Urinary bladder (tissue), 4 donors: ENCODE measurements around the gene ERC2. TPM values are rescaled to one million over a fixed set of nuclear protein-coding genes. Genes with fewer than 3 reads are reported as not detected.

Source experiments
- DNase-seq: peaks from one replicate; pipeline ENCODE4 v3.0.0-alpha.2; 2015; ENCODE audit errors: extremely low spot score
- H3K27ac ChIP-seq: one replicate; pipeline ENCODE4 v1.5.1; 2013; ENCODE audit warnings: low read depth, mild to moderate bottlenecking, moderate library complexity
- H3K36me3 ChIP-seq: one replicate; pipeline ENCODE4 v1.6.1; 2013; ENCODE audit warnings: mild to moderate bottlenecking, moderate library complexity; ENCODE audit not compliant: insufficient read depth
- H3K4me1 ChIP-seq: one replicate; pipeline ENCODE4 v1.6.1; 2013; ENCODE audit warnings: mild to moderate bottlenecking, moderate library complexity; ENCODE audit not compliant: insufficient read depth
- H3K4me3 ChIP-seq: one replicate; pipeline ENCODE4 v1.5.1; 2013; ENCODE audit warnings: low read depth, low read length
- WGBS: extraction: QIAGEN DNeasy Blood & Tissue Kit; methylation state at CpG from one replicate; pipeline ENCODE4 v1.1.7; 2013; 5-methylcytosine and 5-hydroxymethylcytosine counted together
- polyA plus RNA-seq: library from polyadenylated mRNA; stranded (reverse); fragments of 200-250 nt; gene quantifications from one replicate; pipeline ENCODE4 v1.2.3, GENCODE V29; 2013
- total RNA-seq: library from RNA; depleted of rRNA; stranded (reverse); fragments of >200 nt; gene quantifications from one replicate; pipeline ENCODE4 v1.2.3, GENCODE V29; 2014
- donor health status: healthy with polysubstance abuse.
- donor health status: healthy.

The ERC2 gene
- total and polyA plus RNA-seq, 2 donors = 0.49 to 3.0 TPM

DNA sequence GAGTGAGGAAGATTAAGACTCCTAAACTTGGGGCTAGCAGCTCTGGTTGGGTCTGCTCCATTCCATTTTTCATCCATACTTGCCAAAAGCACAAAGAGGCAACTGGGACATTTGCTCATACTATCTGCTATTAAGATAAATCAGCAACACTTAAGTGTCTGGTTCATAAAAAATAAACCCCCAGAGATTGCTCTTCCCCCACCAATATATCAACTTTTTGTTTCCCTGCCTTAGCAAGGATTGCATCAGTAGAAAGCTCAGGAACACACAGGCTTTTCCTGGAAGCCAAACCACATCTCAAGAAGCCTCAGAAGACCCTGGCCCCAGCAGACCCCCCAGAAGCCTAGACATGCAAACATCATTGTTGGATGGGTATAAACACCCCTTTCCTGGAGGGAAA, 748.8 kb downstream of the ERC2 start:
- no peaks in the 10 kb centered on the region for H3K4me1 ChIP-seq
- no peak for DNase-seq
- no peak overlapping the region for H3K4me3 ChIP-seq
- no peak overlapping the region for H3K27ac ChIP-seq
- no peaks in the 10 kb centered on the region for H3K36me3 ChIP-seq

DNA sequence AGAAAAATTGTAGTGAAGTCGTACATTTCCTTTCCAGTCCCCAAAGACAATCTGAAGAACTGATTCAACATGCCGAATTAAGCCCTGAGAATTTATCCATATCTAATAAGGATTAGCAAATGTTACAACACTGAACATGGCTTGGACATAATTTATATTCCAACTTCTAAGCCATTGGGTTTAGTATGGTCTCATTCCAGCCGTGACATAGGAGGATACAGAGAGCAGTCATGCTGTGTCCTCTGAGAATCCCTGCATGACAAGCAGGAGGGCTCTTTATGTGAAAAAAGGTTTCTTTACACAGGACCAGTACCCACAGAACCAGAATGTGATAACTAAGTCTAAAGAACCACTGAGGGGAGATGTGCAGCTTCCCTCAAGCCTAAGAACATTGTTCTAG, 749.3 kb downstream of the ERC2 start:
- DNase-seq = no peak
- Histone ChIP-seq H3K4me1 (no peaks in the 10 kb centered on the region), H3K4me3 (no peak overlapping the region), H3K27ac (no peak overlapping the region), H3K36me3 (no peaks in the 10 kb centered on the region)
- 66% methylated on average over 3 of the region's 3 CpGs for WGBS

DNA sequence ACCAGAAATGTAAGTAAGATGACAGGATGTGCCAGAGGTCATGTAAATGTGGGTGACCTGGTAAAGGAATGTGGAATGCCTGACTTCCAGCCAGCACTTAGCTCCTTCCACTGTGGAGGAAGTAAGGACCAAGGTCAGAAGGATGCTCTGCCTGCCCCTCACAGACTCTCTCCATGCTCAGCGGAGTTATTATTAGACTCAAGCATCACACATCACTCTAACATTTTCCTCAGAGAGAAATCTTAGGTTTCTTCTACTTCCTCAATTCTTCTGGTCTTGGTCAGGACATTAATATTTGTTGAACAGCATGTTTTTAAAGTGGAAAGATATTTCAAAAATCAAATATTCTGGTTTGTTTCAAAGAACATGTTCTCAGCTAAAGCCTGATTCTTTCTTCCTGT, 749.7 kb downstream of the ERC2 start:
- Histone ChIP-seq H3K36me3 (no peaks in the 10 kb centered on the region), H3K27ac (no peak overlapping the region), H3K4me1 (no peaks in the 10 kb centered on the region), H3K4me3 (no peak overlapping the region)
- no peak for DNase-seq
- 55% methylated on average over 1 of the region's 1 CpG for WGBS

DNA sequence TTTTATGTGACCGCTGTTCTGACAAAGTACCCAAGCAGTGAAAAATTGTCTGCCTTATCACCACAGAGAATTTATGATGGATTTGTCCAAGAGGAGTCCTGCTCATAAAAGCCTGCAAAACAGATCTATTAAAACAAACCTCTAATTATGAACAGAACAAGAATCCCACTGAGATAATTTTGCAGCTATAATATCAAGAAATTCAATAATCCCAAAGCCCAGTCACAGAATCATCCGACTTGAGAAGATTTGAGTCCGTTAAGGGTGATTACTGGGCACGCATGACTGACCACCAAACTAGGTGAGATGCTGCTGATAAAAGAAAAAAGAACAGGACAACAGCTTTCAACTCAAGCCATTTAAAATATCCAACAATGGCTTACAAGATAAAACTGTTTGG, 750.2 kb downstream of the ERC2 start:
- Histone ChIP-seq H3K4me1 (no peaks in the 10 kb centered on the region), H3K4me3 (no peak overlapping the region), H3K27ac (no peak overlapping the region), H3K36me3 (no peaks in the 10 kb centered on the region)
- no peak for DNase-seq
- 68% methylated on average over 4 of the region's 4 CpGs for WGBS

DNA sequence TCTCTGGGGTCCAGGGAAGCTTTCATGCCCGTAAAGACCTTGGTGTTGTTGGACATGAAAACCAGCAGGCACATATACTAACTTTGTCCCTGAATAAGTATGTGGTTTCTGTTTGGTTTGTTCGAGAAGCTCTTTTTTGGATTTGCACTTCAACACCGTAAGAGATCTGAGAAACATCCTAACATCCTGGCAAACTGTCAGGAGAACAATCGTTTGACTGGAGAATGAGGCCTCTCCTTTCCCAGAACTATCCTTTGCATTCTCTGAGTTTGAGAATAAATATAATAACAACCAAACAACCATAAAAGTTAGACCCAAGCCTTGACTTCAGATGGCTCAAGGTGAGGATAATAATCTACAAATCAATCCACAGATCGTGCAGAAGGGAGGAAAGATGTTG, 750.8 kb downstream of the ERC2 start:
- DNase-seq = no peak
- no peaks in the 10 kb centered on the region for H3K36me3 ChIP-seq
- no peaks in the 10 kb centered on the region for H3K4me1 ChIP-seq
- no peak overlapping the region for H3K27ac ChIP-seq
- no peak overlapping the region for H3K4me3 ChIP-seq
- 51% methylated on average over 5 of the region's 5 CpGs for WGBS

DNA sequence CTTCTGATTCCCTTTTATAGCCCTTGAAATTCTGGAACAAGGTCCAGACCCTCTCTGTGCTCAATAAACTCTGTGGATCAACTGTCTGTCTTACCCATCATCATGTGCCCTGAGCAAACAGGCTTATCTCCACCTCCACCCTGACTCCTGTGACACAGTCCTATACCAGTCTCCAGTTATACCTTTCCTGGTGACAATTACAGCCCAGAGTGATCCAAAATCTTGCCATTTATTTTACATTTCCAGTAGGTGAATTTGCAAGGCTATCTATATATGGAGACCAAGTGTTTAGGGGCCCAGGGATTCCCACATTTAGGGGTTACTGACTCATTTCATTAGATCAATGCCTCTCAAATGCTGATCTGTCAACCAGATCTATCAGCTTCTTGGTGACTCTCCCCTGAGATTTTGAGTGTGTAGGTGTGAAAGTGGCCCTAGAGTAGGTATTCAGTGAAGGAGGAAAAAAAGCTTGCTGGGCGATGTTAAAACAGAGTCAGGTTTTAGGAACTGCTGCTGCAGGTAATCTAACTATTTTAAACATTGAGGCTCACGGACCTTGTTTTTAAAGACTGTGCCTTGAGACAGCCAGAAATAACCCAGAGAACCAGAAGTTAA, 751.5 kb downstream of the ERC2 start:
- Histone ChIP-seq H3K27ac (no peak overlapping the region), H3K36me3 (no peaks in the 10 kb centered on the region), H3K4me3 (no peak overlapping the region), H3K4me1 (no peaks in the 10 kb centered on the region)
- WGBS = 92% methylated on average over 2 of the region's 2 CpGs
- no peak for DNase-seq

DNA sequence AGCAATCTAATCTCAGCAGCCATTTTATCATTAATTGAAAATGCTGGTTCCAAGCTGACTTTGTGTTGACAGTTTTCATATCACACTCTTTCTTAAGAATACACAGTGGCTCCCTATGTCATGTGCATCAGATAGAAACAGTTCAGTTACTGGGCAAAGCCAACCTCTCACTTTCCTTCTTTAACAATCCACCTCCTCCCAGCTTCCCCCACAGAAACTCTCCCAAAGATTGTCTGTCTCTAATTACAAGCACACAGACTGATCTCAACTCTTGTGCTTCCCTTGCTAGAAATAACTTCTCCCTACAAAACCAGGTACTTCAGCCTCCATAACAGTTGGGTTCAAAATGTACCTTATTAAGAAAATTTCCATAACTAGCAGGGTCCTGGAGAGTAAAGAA, 752.2 kb downstream of the ERC2 start:
- no peak overlapping the region for H3K4me3 ChIP-seq
- no peak for DNase-seq
- H3K27ac ChIP-seq = no peak overlapping the region
- no peaks in the 10 kb centered on the region for H3K4me1 ChIP-seq
- H3K36me3 ChIP-seq = no peaks in the 10 kb centered on the region

DNA sequence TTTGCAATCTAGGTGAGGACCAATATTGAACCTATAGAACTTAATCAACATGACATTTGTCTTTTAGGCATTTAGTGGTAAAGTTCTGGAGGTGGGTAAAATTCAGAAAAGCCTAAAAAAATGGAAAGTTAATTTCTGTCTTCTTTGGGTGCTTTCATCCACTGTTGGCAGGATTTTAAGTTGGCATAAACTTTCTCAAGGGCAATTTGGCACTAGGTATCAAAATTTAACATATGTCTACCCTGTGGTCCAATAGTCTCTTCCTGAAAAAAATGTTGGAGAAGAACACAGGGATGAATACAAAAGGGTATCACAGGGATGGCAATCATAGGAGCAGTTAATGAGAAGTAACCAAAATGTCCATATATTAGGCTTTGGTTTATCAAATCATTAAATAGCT, 754.2 kb downstream of the ERC2 start:
- Histone ChIP-seq H3K4me3 (no peak overlapping the region), H3K36me3 (no peaks in the 10 kb centered on the region), H3K27ac (no peak overlapping the region), H3K4me1 (no peaks in the 10 kb centered on the region)
- no peak for DNase-seq

DNA sequence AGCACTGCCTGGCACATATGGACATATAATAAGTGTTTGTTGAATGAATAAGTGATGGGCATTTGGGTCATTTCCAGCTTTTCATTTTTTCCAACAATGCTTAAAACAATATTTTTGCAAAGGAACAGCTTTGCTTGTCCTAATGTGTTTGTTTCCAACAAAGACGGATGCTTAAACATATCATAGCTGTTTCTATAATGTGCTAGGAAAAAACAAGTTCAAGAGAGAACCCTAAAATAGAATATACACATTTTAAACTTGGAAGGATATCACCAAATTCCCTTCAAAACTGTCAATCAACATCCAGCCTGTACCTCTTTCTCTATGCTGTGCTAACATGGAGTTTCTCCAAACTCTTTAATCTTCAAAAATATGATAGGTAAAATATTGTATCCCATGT, 756.6 kb downstream of the ERC2 start:
- Histone ChIP-seq H3K4me3 (no peak overlapping the region), H3K4me1 (no peaks in the 10 kb centered on the region), H3K36me3 (no peaks in the 10 kb centered on the region), H3K27ac (no peak overlapping the region)
- DNase-seq = no peak
- 93% methylated on average over 1 of the region's 1 CpG for WGBS

DNA sequence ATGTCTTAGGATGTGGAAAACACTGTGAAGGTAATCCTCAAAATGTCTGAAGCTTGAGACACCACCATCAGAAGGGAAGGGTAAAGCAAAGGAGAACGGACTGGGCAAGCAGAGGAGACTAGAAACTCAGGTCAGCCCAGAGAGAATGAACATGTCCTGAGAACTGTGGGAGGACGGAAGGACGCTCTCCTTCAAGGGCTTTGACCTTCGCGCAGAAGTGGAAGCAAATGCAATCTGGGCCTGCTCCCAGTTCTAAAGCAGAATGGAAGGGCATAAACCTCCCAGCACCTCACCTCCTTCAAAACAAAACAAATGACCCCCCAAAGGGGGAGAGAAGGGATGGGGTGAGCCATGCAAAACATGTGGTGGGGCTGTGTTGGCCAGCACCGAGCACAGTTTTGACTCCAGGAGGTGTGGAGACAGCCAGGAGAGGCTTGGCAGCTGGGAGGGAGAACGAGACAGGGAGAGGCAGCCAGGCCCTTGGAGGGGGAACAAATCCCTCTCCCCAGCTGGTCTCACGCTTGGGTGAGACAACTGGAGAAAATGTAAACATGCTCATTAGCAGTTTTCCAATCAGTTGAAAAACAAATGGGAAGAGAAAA, 758.8 kb downstream of the ERC2 start:
- no peaks in the 10 kb centered on the region for H3K36me3 ChIP-seq
- no peak for DNase-seq
- H3K4me1 ChIP-seq = no peaks in the 10 kb centered on the region
- no peak overlapping the region for H3K27ac ChIP-seq
- no peak overlapping the region for H3K4me3 ChIP-seq
- WGBS = 83% methylated on average over 8 of the region's 8 CpGs

DNA sequence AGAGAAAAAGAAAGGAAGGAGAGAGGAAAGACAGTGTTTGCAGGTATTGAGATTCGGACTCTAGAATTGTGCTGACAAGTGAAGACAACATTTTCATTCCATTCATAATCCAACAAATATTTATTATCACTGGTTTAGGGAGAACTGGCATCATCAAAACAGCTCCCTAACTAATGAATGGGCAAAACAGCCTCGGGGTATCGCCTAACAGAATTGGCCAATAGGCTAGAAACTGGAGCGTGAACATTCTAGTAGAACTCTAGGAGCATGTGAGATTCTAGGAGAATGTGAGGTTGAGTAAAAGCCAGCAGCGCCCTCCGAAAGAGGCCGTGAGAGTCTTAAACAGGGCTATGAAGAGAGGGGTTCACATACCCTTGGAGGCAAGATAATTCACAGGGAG, 759.3 kb downstream of the ERC2 start:
- Histone ChIP-seq H3K36me3 (no peaks in the 10 kb centered on the region), H3K27ac (no peak overlapping the region), H3K4me3 (no peak overlapping the region), H3K4me1 (no peaks in the 10 kb centered on the region)
- WGBS = 98% methylated on average over 7 of the region's 7 CpGs
- DNase-seq = no peak

DNA sequence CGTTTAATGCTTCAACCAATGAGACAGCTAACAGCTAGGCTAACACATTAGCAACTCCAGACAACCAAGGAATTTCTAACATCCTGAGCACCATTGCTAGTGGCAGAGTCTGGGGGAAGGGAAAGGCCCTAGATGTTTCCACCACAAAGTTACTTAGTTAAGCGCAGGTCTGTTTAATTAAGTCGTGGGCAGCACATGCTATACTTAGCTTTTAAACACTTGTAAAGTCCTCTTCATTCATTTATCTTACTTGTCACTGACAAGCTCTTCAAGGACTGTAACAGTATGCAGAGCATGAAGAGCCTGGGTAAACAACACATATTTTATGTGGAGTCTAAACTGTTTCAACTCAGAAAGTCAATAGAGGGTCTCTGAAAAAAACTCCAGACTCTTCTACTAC, 760.0 kb downstream of the ERC2 start:
- Histone ChIP-seq H3K27ac (no peak overlapping the region), H3K4me3 (no peak overlapping the region), H3K36me3 (no peaks in the 10 kb centered on the region), H3K4me1 (no peaks in the 10 kb centered on the region)
- 74% methylated on average over 3 of the region's 3 CpGs for WGBS
- no peak for DNase-seq

DNA sequence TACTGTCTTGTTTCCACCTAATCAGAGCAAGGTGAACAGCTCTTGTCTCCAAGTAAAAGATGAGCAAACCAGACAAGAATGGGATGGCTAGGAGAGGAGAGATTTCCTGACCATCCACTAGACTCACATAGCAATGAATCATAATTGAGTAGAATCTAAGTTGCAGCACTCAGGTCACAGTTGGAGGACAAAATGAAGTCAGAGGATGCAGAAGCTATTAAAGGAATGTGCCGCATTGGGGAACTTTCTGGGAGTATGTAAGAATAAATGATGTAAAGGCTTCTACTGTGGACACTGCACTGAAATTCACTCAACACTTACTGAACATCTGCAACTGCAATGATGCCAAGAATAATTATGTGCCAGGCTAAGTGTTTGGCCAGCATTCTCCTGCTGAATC, 763.7 kb downstream of the ERC2 start:
- no peaks in the 10 kb centered on the region for H3K36me3 ChIP-seq
- WGBS = 5% methylated on average over 1 of the region's 1 CpG
- no peak for DNase-seq

DNA sequence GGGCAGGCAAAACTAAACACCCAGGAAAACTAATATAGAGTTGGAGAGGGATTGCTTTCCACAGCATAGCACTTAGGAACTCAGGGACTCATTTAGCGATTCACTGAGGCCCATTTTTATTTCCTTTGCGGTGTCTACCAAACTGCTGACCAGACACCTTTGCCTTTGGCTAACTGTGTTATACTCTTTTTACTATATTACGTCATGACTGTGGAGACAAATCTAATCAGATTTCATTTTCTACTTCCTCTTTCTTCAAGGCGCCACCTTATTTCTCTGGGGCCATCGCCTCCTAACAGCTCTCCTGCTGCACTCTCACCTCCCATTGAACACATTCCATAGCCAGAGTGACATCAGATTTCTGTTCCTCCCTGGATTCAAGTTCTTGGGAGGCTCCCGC, 765.4 kb downstream of the ERC2 start:
- H3K27ac ChIP-seq = no peak overlapping the region
- DNase-seq = no peak
- WGBS = 92% methylated on average over 6 of the region's 6 CpGs
- no peaks in the 10 kb centered on the region for H3K4me1 ChIP-seq
- H3K4me3 ChIP-seq = no peak overlapping the region
- no peaks in the 10 kb centered on the region for H3K36me3 ChIP-seq

More for the DNA sequence above, 763.7 kb downstream of the ERC2 start:
- H3K27ac ChIP-seq = no peak overlapping the region
- no peaks in the 10 kb centered on the region for H3K4me1 ChIP-seq
- H3K4me3 ChIP-seq = no peak overlapping the region

DNA sequence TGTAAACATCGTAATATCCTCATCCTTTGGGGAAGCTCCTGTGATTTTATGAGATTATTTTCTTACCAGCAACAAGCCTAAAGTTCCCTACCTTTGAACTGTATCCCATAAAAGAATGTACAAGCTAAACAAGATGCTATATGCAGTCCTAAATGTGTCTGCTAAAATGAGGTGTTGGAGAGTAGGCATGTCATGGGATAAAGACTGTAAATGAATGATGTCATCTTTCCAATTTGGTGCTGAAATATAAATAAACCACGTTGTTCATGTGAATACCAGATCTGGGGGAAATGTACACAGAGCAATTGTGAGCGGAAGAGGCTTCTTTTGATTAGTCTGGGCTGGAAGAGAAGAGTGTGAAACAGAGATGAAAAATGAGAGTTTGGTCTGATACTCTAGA, 766.3 kb downstream of the ERC2 start:
- no peak overlapping the region for H3K4me3 ChIP-seq
- H3K4me1 ChIP-seq = no peaks in the 10 kb centered on the region
- WGBS = 29% methylated on average over 3 of the region's 3 CpGs
- no peak overlapping the region for H3K27ac ChIP-seq
- H3K36me3 ChIP-seq = no peaks in the 10 kb centered on the region
- DNase-seq = no peak
